HFFc6 (cell line): Measurements from ENCODE around the gene TRDN. TPM values are rescaled to one million over a fixed set of nuclear protein-coding genes. Genes with fewer than 3 reads are reported as not detected.

Experiments
- DNase-seq: peaks from one replicate; pipeline ENCODE4 v3.0.0-alpha.2; 2018
- H3K27ac Mint-ChIP-seq: 2 replicates; pipeline ENCODE4 v1.8.0; 2020; ENCODE audit warnings: mild to moderate bottlenecking, mixed read lengths
- H3K27me3 Mint-ChIP-seq: 2 replicates; pipeline ENCODE4 v1.8.0; 2021; ENCODE audit warnings: mild to moderate bottlenecking, moderate library complexity, mixed read lengths; ENCODE audit not compliant: insufficient read depth
- H3K36me3 Mint-ChIP-seq: 2 replicates; pipeline ENCODE4 v1.8.0; 2021; ENCODE audit warnings: low read depth, mixed read lengths
- H3K4me1 Mint-ChIP-seq: 2 replicates; pipeline ENCODE4 v1.8.0; 2020; ENCODE audit warnings: low read depth, mixed read lengths
- H3K4me3 Mint-ChIP-seq: 2 replicates; pipeline ENCODE4 v1.8.0; 2020; ENCODE audit warnings: mild to moderate bottlenecking, moderate library complexity, mixed read lengths
- H3K9me3 Mint-ChIP-seq: 2 replicates; pipeline ENCODE4 v1.8.0; 2020; ENCODE audit warnings: mild to moderate bottlenecking, mixed read lengths
- total RNA-seq, 6 experiments: library from RNA; stranded (reverse); fragmentation: NEBNext Ultra II Directional; extraction: Animal tissue kit (Norgen Biotek cat#: 25700); gene quantifications; 2 replicates in 1 of 6; 3 replicates in 5 of 6; pipeline ENCODE4 v1.2.3, GENCODE V29; 2021
- TF ChIP-seq, protein P1 (sequence below): fragments of 200-600 bp; sonication (generic); IDR thresholded peaks from 2 replicates; pipeline ENCODE4 v1.5.0; 2021; ENCODE audit warnings: antibody characterized with exemption, mild to moderate bottlenecking

The TRDN gene
- total RNA-seq, 6 experiments from 2014 or later = not detected

DNA sequence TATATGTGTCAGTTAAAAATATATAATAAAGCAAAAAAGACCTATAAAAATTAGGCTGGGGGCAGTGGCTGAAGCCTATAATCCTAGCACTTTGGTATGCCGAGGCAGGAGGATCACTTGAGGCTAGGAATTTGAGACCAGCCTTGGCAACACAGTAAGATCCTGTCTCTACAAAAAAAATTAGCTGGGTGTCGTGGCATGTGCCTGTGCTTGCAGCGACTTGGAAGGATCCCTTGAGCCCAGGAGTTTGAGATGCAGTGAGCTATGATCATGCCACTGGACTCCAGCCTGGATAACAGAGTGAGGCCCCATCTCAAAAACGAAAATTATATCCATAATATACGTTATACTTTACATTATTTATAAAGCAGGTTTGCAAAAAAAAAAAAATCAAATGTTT lies 20.7 kb downstream of the TRDN start:
- TF ChIP-seq, protein P1, sequence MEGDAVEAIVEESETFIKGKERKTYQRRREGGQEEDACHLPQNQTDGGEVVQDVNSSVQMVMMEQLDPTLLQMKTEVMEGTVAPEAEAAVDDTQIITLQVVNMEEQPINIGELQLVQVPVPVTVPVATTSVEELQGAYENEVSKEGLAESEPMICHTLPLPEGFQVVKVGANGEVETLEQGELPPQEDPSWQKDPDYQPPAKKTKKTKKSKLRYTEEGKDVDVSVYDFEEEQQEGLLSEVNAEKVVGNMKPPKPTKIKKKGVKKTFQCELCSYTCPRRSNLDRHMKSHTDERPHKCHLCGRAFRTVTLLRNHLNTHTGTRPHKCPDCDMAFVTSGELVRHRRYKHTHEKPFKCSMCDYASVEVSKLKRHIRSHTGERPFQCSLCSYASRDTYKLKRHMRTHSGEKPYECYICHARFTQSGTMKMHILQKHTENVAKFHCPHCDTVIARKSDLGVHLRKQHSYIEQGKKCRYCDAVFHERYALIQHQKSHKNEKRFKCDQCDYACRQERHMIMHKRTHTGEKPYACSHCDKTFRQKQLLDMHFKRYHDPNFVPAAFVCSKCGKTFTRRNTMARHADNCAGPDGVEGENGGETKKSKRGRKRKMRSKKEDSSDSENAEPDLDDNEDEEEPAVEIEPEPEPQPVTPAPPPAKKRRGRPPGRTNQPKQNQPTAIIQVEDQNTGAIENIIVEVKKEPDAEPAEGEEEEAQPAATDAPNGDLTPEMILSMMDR = no peak
- Mint-ChIP-seq H3K4me3 (no peak overlapping the region), H3K36me3 (no peaks in the 10 kb centered on the region), H3K27ac (no peak overlapping the region), H3K9me3 (peaks cover 23% of the 10 kb centered on the region), H3K27me3 (no peaks in the 10 kb centered on the region; the same call in 1 of the 2 replicates), H3K4me1 (no peaks in the 10 kb centered on the region)
- DNase-seq = no peak

DNA sequence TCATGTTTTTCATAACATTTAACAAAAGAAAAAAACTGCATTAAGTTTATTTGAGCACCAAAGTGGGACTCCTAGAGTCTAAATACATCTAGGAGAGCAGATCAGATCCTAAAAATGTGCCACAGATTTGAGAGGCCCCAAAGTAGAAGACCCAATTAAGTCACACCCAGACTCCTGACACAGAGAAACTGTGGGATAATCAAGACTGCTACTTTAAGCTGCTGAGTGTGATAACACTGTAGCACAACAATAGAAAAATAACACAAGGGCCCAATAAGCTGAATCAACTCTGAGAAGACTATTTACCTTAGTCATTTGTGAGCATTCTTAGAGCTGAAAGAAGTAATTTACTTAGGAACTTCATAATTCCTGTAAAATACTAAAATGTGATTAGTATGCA lies 26.0 kb downstream of the TRDN start:
- TF ChIP-seq, protein P1 = no peak
- Mint-ChIP-seq H3K4me1 (no peaks in the 10 kb centered on the region), H3K27ac (no peak overlapping the region), H3K9me3 (peaks cover 4% of the 10 kb centered on the region; the same call in 1 of the 2 replicates), H3K36me3 (no peaks in the 10 kb centered on the region), H3K27me3 (no peaks in the 10 kb centered on the region), H3K4me3 (no peak overlapping the region)
- no peak for DNase-seq

DNA sequence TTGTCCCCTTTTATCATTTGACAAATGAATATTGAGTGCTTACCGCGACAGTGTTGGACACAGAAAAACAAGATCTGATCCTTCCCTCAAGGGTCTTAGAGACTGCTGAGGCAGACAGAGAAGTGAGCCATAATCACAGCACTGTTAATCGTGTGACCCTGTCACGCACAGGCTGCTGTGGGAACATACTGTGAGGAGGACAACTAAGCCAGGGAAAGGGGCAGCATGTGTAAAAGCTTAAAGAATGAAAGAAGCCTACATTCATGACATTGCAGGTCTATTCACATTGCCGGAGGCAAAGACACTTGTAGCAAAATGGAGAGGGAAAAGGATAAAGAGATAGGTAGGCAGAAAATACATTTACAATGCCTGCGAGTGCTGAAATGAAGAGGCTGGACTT lies 32.7 kb downstream of the TRDN start:
- TF ChIP-seq, protein P1 = no peak
- no peaks in the 10 kb centered on the region for H3K4me1 Mint-ChIP-seq
- no peak overlapping the region for H3K27ac Mint-ChIP-seq
- DNase-seq = no peak
- no peaks in the 10 kb centered on the region for H3K27me3 Mint-ChIP-seq
- H3K4me3 Mint-ChIP-seq = no peak overlapping the region
- no peaks in the 10 kb centered on the region for H3K36me3 Mint-ChIP-seq
- H3K9me3 Mint-ChIP-seq = peaks cover 25% of the 10 kb centered on the region

DNA sequence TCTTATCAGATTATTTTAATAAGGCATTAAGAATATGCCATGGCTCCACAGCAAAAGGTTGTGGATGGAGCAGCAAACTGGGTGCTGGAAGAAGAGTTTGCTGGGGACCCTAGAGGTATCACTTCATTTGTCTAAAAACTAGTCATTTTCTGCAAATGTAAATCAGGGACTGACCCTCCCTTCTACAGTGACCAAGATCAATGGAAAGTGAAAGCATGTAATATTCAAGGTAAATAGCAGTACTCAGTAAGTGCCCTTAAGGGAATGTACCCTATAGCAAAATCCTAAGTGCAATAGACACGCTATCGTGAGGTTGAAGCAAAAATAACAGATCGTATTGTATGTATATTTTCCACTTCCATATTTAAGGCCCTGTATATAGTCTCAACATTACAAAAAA lies 38.7 kb downstream of the TRDN start:
- H3K4me1 Mint-ChIP-seq = no peaks in the 10 kb centered on the region
- DNase-seq = no peak
- H3K27ac Mint-ChIP-seq = no peak overlapping the region
- no peak overlapping the region for H3K4me3 Mint-ChIP-seq
- no peaks in the 10 kb centered on the region for H3K27me3 Mint-ChIP-seq
- no peaks in the 10 kb centered on the region for H3K36me3 Mint-ChIP-seq
- TF ChIP-seq, protein P1 = no peak
- H3K9me3 Mint-ChIP-seq = peaks cover 29% of the 10 kb centered on the region

DNA sequence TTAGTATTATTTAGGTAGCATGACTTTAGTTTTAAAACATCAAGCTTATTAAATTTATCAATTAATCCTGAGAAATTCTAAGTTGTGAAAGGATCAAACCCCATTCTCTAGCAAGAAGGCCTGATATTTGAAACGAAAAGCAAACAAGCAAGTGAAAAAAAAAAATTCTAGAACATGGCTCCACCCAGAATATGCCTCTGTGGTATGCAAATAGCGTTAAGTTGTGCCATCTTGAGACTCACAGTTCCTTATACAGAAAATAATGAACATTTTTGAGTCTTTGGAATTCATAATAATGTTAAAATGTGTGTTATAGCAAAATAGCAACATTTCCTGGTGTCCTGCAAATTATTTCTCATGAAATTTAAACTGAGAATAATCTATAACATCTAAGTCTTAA lies 42.0 kb downstream of the TRDN start:
- H3K9me3 Mint-ChIP-seq = peaks cover 20% of the 10 kb centered on the region

More for the DNA sequence above, 42.0 kb downstream of the TRDN start:
- Mint-ChIP-seq H3K27me3 (no peaks in the 10 kb centered on the region), H3K36me3 (no peaks in the 10 kb centered on the region), H3K4me3 (no peak overlapping the region), H3K4me1 (no peaks in the 10 kb centered on the region), H3K27ac (no peak overlapping the region)
- TF ChIP-seq, protein P1 = no peak
- no peak for DNase-seq
